H9 (cell line): ENCODE measurements around the gene LCNL1. TPM values are rescaled to one million over a fixed set of nuclear protein-coding genes. Genes with fewer than 3 reads are reported as not detected.

Source experiments
- DNase-seq: peaks from one replicate; pipeline ENCODE4 v3.0.0-alpha.2; 2017
- H2AFZ ChIP-seq: one replicate; pipeline ENCODE4 v1.6.1; 2013; ENCODE audit warnings: mild to moderate bottlenecking, low read length, control low read depth, moderate library complexity
- H2AK5ac ChIP-seq: 2 replicates; pipeline ENCODE4 v1.6.1; 2013; ENCODE audit warnings: low read length, control low read depth, mixed read lengths; ENCODE audit not compliant: insufficient read length
- H2BK120ac ChIP-seq: one replicate; pipeline ENCODE4 v1.6.1; 2013; ENCODE audit warnings: low read depth, mild to moderate bottlenecking, low read length, control low read depth, inconsistent platforms; ENCODE audit not compliant: poor library complexity, severe bottlenecking
- H2BK12ac ChIP-seq: 2 replicates; pipeline ENCODE4 v1.6.1; 2013; ENCODE audit warnings: low read length, control low read depth, mixed read lengths, low read depth; ENCODE audit not compliant: insufficient read length
- H2BK15ac ChIP-seq: 2 replicates; pipeline ENCODE4 v1.6.1; 2013; ENCODE audit warnings: low read depth, low read length, control low read depth
- H2BK20ac ChIP-seq: one replicate; pipeline ENCODE4 v1.6.1; 2013; ENCODE audit warnings: low read depth, mild to moderate bottlenecking, low read length, control low read depth, inconsistent platforms; ENCODE audit not compliant: poor library complexity, severe bottlenecking
- H2BK5ac ChIP-seq: 2 replicates; pipeline ENCODE4 v1.6.1; 2013; ENCODE audit warnings: low read length, control low read depth, mixed read lengths; ENCODE audit not compliant: insufficient read length
- H3K14ac ChIP-seq: 2 replicates; pipeline ENCODE4 v1.6.1; 2013; ENCODE audit warnings: low read length, control low read depth; ENCODE audit not compliant: insufficient read depth
- H3K18ac ChIP-seq: 2 replicates; pipeline ENCODE4 v1.6.1; 2013; ENCODE audit warnings: low read depth, mild to moderate bottlenecking, mixed read lengths, low read length, control low read depth; ENCODE audit not compliant: insufficient read length
- H3K23ac ChIP-seq: 2 replicates; pipeline ENCODE4 v1.6.1; 2013; ENCODE audit warnings: low read length, control low read depth, mixed read lengths, low read depth; ENCODE audit not compliant: insufficient read length
- H3K23me2 ChIP-seq: 2 replicates; pipeline ENCODE4 v1.6.1; 2013; ENCODE audit warnings: low read depth, mild to moderate bottlenecking, mixed read lengths, low read length, control low read depth; ENCODE audit not compliant: insufficient read length, poor library complexity, severe bottlenecking
- H3K27ac ChIP-seq: 2 replicates; pipeline ENCODE4 v1.5.1; 2013; ENCODE audit warnings: low read length, control low read depth, mixed read lengths, low read depth; ENCODE audit not compliant: insufficient read length
- H3K27me3 ChIP-seq: 2 replicates; pipeline ENCODE4 v1.6.1; 2013; ENCODE audit warnings: low read length, control low read depth, inconsistent platforms; ENCODE audit not compliant: insufficient read depth
- H3K4ac ChIP-seq: 2 replicates; pipeline ENCODE4 v1.6.1; 2013; ENCODE audit warnings: low read depth, mild to moderate bottlenecking, control low read depth, inconsistent platforms, low read length, moderate library complexity
- H3K4me1 ChIP-seq: 2 replicates; pipeline ENCODE4 v1.6.1; 2013; ENCODE audit warnings: low read length, control low read depth, inconsistent platforms; ENCODE audit not compliant: insufficient read depth
- H3K4me2 ChIP-seq: 2 replicates; pipeline ENCODE4 v1.6.1; 2013; ENCODE audit warnings: low read length, control low read depth, mixed read lengths; ENCODE audit not compliant: insufficient read length, insufficient read depth
- H3K56ac ChIP-seq: 2 replicates; pipeline ENCODE4 v1.6.1; 2013; ENCODE audit warnings: low read depth, mild to moderate bottlenecking, mixed read lengths, low read length, control low read depth; ENCODE audit not compliant: insufficient read length
- H3K79me1 ChIP-seq: 2 replicates; pipeline ENCODE4 v1.6.1; 2013; ENCODE audit warnings: low read depth, mild to moderate bottlenecking, moderate library complexity, low read length, control low read depth, inconsistent platforms; ENCODE audit not compliant: insufficient read depth, poor library complexity, severe bottlenecking
- H3K79me2 ChIP-seq: 2 replicates; pipeline ENCODE4 v1.6.1; 2013; ENCODE audit warnings: low read length, control low read depth, inconsistent platforms; ENCODE audit not compliant: insufficient read depth
- H3K9ac ChIP-seq: 2 replicates; pipeline ENCODE4 v1.6.1; 2013; ENCODE audit warnings: low read length, control low read depth, mixed read lengths; ENCODE audit not compliant: insufficient read length; ENCODE audit errors: extremely low read depth
- H3K9me3 ChIP-seq: one replicate; pipeline ENCODE4 v1.6.1; 2013; ENCODE audit warnings: low read depth, low read length, inconsistent platforms; ENCODE audit not compliant: control insufficient read depth
- H3T11ph ChIP-seq: one replicate; pipeline ENCODE4 v1.6.1; 2013; ENCODE audit warnings: mild to moderate bottlenecking, low read length, control low read depth, inconsistent platforms
- H4K20me1 ChIP-seq: one replicate; pipeline ENCODE4 v1.6.1; 2013; ENCODE audit not compliant: control insufficient read depth, insufficient read length, insufficient read depth
- H4K5ac ChIP-seq: 2 replicates; pipeline ENCODE4 v1.6.1; 2013; ENCODE audit warnings: low read depth, mild to moderate bottlenecking, mixed read lengths, low read length, control low read depth; ENCODE audit not compliant: insufficient read length
- H4K8ac ChIP-seq: replicated peaks from 2 replicates; pipeline ENCODE4 v1.6.1; 2013; ENCODE audit warnings: low read length, control low read depth, mixed read lengths, low read depth; ENCODE audit not compliant: insufficient read length
- H4K91ac ChIP-seq: 2 replicates; pipeline ENCODE4 v1.6.1; 2013; ENCODE audit warnings: low read depth, mild to moderate bottlenecking, moderate library complexity, mixed read lengths, low read length, control low read depth; ENCODE audit not compliant: insufficient read length
- H3K27ac Mint-ChIP-seq, 3 experiments: 2 replicates in 2 of 3; 3 replicates in 1 of 3; pipeline ENCODE4 v1.8.0; 2020 to 2021; ENCODE audit warnings: mixed read lengths in 3 of 3, mild to moderate bottlenecking in 1 of 3, moderate library complexity in 1 of 3
- H3K27me3 Mint-ChIP-seq: 2 replicates; pipeline ENCODE4 v1.8.0; 2021; ENCODE audit warnings: low read depth, mild to moderate bottlenecking, moderate library complexity, mixed read lengths
- H3K36me3 Mint-ChIP-seq, 3 experiments: 2 replicates in 2 of 3; 3 replicates in 1 of 3; pipeline ENCODE4 v1.8.0; 2020 to 2021; ENCODE audit warnings: low read depth in 3 of 3, mixed read lengths in 3 of 3; ENCODE audit not compliant: insufficient read depth in 1 of 3
- H3K4me1 Mint-ChIP-seq, 2 experiments: 2 replicates each; pipeline ENCODE4 v1.8.0; 2020; ENCODE audit warnings: mixed read lengths in 2 of 2
- H3K4me3 Mint-ChIP-seq, 2 experiments: 2 replicates in 1 of 2; 3 replicates in 1 of 2; pipeline ENCODE4 v1.8.0; 2020 to 2021; ENCODE audit warnings: mild to moderate bottlenecking in 2 of 2, mixed read lengths in 2 of 2, moderate library complexity in 1 of 2
- H3K9me3 Mint-ChIP-seq, 2 experiments: 2 replicates in 1 of 2; 3 replicates in 1 of 2; pipeline ENCODE4 v1.8.0; 2020; ENCODE audit warnings: mild to moderate bottlenecking in 2 of 2, mixed read lengths in 2 of 2, moderate library complexity in 1 of 2
- WGBS: extraction: QIAGEN DNeasy Blood & Tissue Kit; methylation state at CpG from one replicate; pipeline ENCODE4 v1.1.7; 2013; ENCODE audit warnings: missing lambda C conversion rate, low lambda C conversion rate, mixed read lengths; ENCODE audit not compliant: insufficient read length; ENCODE audit errors: extremely low coverage; 5-methylcytosine and 5-hydroxymethylcytosine counted together
- total RNA-seq: library from RNA; stranded (reverse); gene quantifications from 2 replicates; pipeline ENCODE4 v1.2.1, GENCODE V29; 2021
- TF ChIP-seq, protein P1 (sequence below): fragments of 200-600 bp; sonication (generic); conservative IDR thresholded peaks from 3 replicates; pipeline ENCODE4 v1.8.0; 2021; ENCODE audit warnings: antibody characterized with exemption, mild to moderate bottlenecking

The LCNL1 gene
- total RNA-seq, 1 experiment from 2014 or later = 0.20 TPM

DNA sequence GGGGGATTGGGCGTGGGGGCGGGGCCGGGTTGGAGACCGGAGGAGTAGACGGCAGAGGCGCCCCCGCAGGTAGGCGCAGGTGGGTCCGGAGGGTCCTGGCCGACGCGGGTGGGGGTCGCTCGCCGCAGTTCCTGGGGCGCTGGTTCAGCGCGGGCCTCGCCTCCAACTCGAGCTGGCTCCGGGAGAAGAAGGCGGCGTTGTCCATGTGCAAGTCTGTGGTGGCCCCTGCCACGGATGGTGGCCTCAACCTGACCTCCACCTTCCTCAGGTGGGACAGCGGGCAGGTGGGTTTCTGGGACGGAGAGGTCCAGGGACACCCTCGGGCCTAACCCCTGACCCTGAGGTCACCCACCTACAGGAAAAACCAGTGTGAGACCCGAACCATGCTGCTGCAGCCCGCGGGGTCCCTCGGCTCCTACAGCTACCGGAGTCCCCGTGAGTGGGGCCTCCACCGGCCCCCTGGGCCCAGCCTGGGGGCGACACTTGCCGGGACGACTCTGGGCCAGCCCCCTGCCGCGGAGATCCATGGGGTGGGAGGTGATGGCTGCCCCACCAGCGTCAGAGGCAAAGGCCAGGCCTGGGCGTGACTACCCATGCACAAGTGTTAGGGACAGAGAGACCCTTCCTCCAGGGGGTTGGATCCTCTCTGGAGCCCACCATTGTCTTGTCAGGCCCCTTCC, 3.8 kb upstream of the LCNL1 start:
- no peak overlapping the region for H3T11ph ChIP-seq
- H3K56ac ChIP-seq = no peak overlapping the region
- H2BK20ac ChIP-seq = no peak overlapping the region
- no peak overlapping the region for H2BK120ac ChIP-seq
- Mint-ChIP-seq H3K4me3 (no peak overlapping the region), H3K36me3 (peaks cover 0 to 3% (median 0%) of the 10 kb centered on the region in 3 experiments; a peak in 1 of 7 replicates), H3K27me3 (peaks cover 7% of the 10 kb centered on the region), H3K4me1 (peaks cover 2 to 16% of the 10 kb centered on the region in 2 experiments), H3K27ac (no peak overlapping the region), H3K9me3 (no peaks in the 10 kb centered on the region)
- no peak overlapping the region for H2AFZ ChIP-seq
- H4K20me1 ChIP-seq = no peaks in the 10 kb centered on the region
- no peaks in the 10 kb centered on the region for H3K79me2 ChIP-seq
- H3K9ac ChIP-seq = no peak overlapping the region
- no peak overlapping the region for H2BK15ac ChIP-seq
- no peak overlapping the region for H4K91ac ChIP-seq
- WGBS = no CpG with 5 or more reads among the region's 41 CpGs
- TF ChIP-seq, protein P1, sequence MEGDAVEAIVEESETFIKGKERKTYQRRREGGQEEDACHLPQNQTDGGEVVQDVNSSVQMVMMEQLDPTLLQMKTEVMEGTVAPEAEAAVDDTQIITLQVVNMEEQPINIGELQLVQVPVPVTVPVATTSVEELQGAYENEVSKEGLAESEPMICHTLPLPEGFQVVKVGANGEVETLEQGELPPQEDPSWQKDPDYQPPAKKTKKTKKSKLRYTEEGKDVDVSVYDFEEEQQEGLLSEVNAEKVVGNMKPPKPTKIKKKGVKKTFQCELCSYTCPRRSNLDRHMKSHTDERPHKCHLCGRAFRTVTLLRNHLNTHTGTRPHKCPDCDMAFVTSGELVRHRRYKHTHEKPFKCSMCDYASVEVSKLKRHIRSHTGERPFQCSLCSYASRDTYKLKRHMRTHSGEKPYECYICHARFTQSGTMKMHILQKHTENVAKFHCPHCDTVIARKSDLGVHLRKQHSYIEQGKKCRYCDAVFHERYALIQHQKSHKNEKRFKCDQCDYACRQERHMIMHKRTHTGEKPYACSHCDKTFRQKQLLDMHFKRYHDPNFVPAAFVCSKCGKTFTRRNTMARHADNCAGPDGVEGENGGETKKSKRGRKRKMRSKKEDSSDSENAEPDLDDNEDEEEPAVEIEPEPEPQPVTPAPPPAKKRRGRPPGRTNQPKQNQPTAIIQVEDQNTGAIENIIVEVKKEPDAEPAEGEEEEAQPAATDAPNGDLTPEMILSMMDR = peak; percentile 25; the same call in 1 of the 3 replicates
- H2BK12ac ChIP-seq = no peak overlapping the region
- no peaks in the 10 kb centered on the region for H3K27me3 ChIP-seq
- no peak overlapping the region for H3K18ac ChIP-seq
- H3K79me1 ChIP-seq = no peaks in the 10 kb centered on the region
- H3K4ac ChIP-seq = no peak overlapping the region
- peaks cover 9% of the 10 kb centered on the region for H3K23me2 ChIP-seq
- no peak overlapping the region for H2AK5ac ChIP-seq
- DNase-seq = no peak
- no peak overlapping the region for H3K23ac ChIP-seq
- H3K27ac ChIP-seq = no peak overlapping the region
- no peaks in the 10 kb centered on the region for H3K9me3 ChIP-seq
- no peak overlapping the region for H2BK5ac ChIP-seq
- H4K5ac ChIP-seq = no peak overlapping the region
- H3K4me1 ChIP-seq = no peaks in the 10 kb centered on the region; the same call in 1 of the 2 replicates
- H3K4me2 ChIP-seq = no peak overlapping the region
- no peak overlapping the region for H3K14ac ChIP-seq
- no peak overlapping the region for H4K8ac ChIP-seq
